Esophagus squamous epithelium (tissue), 5 donors: ENCODE measurements around the gene LRRC72. TPM values are rescaled to one million over a fixed set of nuclear protein-coding genes. Genes with fewer than 3 reads are reported as not detected.

Source experiments
- DNase-seq: peaks from one replicate; lab custom pipeline; 2025; lab: John Stamatoyannopoulos, UW
- H3K27ac ChIP-seq, 4 donors: fragments of 200-600 bp; sonication (generic); one replicate each; pipeline ENCODE4 v1.5.1; 2016 to 2019; ENCODE audit warnings: mild to moderate bottlenecking in 1 of 4
- H3K27me3 ChIP-seq, 4 donors: fragments of 200-600 bp; sonication (generic); 1 replicate in 3 of 4; 2 replicates in 1 of 4; pipeline versions ENCODE4 v1.5.1 to v1.6.0; 2017 to 2021; ENCODE audit warnings: antibody characterized with exemption in 1 of 4
- H3K36me3 ChIP-seq, 3 donors: fragments of 200-600 bp; sonication (generic); one replicate each; pipeline ENCODE4 v1.5.1; 2016 to 2019
- H3K4me1 ChIP-seq, 3 donors: fragments of 200-600 bp; sonication (generic); one replicate each; pipeline ENCODE4 v1.5.1; 2017 to 2019
- H3K4me3 ChIP-seq, 4 donors: fragments of 200-600 bp; sonication (generic); 1 replicate in 3 of 4; 2 replicates in 1 of 4; pipeline ENCODE4 v1.5.1; 2016 to 2019; ENCODE audit warnings: mild to moderate bottlenecking in 2 of 4, moderate library complexity in 1 of 4
- H3K9me3 ChIP-seq, 3 donors: fragments of 200-600 bp; sonication (generic); one replicate each; pipeline ENCODE4 v1.5.1; 2016 to 2019
- POLR2A ChIP-seq, 4 donors: fragments of 450-650 bp; IDR thresholded peaks; one replicate each; pipeline ENCODE4 v1.6.1; 2017; ENCODE audit warnings: antibody characterized with exemption in 4 of 4, mild to moderate bottlenecking in 4 of 4, moderate library complexity in 3 of 4
- WGBS, 2 donors: methylation state at CpG; one replicate each; pipeline ENCODE4 v1.1.5; 2018; 5-methylcytosine and 5-hydroxymethylcytosine counted together
- intact Hi-C: fragments of 100-400 bp; cut with DNase I; formaldehyde crosslinking; loops from one replicate; pipeline ENCODE4 v1.15.0; 2022
- total RNA-seq, 4 donors: library from RNA; depleted of rRNA; stranded (reverse); fragments of >200 nt; gene quantifications; one replicate each; pipeline ENCODE4 v1.1.0, GENCODE V29; 2016
- TF ChIP-seq, protein P1 (sequence below), 6 experiments: fragments of 450-650 bp in 4 of 6; fragments of 200-600 bp in 2 of 6; sonication (generic) in 2 of 6; IDR thresholded peaks; one replicate each; pipeline ENCODE4 v1.5.1; 2016 to 2019; ENCODE audit warnings: antibody characterized with exemption in 6 of 6, mild to moderate bottlenecking in 4 of 6, moderate library complexity in 4 of 6
- donor health status: DM: yes; HTN: yes; CAD: no.

LRRC72 gene
- total RNA-seq, 4 donors from 2014 or later, result not detected

DNA sequence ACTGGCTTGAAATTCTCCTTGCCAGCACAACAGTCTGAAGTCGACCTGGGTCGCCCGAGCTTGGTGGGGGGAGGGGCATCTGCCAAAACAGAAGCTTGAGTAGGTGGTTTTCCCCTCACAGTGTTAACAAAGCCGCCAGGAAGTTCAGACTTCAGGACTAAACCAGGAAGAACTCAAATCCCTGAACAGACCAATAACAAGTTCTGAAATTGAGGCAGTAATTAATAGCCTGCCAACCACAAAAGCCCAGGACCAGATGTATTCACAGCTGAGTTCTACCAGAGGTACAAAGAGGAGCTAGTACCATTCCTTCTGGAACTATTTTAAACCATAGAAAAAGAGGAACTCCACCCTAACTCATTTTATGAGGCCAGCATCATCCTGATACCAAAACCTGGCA lies 45.3 kb downstream of the LRRC72 start:
- 84 to 100% methylated on average over 3 to 4 of the region's 4 CpGs for WGBS, 2 donors
- intact Hi-C loops, result no loop called here

DNA sequence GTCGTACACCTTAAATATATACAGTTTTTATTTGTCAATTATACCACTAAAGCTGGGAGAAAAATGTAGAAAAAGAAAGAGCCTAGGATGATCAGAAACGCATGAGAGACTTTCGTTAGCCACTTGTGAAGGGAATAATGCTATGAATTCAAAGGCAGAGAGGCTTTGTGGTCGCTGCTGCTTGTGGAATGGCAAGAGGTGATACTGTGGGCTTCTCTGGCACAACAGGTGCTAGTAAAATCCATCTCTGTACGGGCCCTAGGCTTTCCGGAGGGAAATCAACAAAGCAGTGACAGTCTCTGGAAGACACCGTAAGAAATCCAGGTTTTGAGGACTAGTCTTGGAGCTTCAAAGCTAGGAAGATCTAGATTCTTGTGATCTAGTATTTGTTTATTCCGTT lies 52.6 kb downstream of the LRRC72 start:
- 73 to 75% methylated on average over 8 of the region's 8 CpGs for WGBS, 2 donors

More for the DNA sequence above, 45.3 kb downstream of the LRRC72 start:
- H3K4me3 ChIP-seq, result no peak overlapping the region
- H3K9me3 ChIP-seq, result no peaks in the 10 kb centered on the region
- no peaks in the 10 kb centered on the region for H3K4me1 ChIP-seq
- DNase-seq, result no peak
- no peaks in the 10 kb centered on the region for H3K27me3 ChIP-seq
- TF ChIP-seq, protein P1, sequence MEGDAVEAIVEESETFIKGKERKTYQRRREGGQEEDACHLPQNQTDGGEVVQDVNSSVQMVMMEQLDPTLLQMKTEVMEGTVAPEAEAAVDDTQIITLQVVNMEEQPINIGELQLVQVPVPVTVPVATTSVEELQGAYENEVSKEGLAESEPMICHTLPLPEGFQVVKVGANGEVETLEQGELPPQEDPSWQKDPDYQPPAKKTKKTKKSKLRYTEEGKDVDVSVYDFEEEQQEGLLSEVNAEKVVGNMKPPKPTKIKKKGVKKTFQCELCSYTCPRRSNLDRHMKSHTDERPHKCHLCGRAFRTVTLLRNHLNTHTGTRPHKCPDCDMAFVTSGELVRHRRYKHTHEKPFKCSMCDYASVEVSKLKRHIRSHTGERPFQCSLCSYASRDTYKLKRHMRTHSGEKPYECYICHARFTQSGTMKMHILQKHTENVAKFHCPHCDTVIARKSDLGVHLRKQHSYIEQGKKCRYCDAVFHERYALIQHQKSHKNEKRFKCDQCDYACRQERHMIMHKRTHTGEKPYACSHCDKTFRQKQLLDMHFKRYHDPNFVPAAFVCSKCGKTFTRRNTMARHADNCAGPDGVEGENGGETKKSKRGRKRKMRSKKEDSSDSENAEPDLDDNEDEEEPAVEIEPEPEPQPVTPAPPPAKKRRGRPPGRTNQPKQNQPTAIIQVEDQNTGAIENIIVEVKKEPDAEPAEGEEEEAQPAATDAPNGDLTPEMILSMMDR (IDR thresholded peaks at IDR 0.05), result no peak
- no peak for TF ChIP-seq POLR2A (IDR thresholded peaks at IDR 0.05)
- H3K27ac ChIP-seq, result no peak overlapping the region
- H3K36me3 ChIP-seq, result no peaks in the 10 kb centered on the region

DNA sequence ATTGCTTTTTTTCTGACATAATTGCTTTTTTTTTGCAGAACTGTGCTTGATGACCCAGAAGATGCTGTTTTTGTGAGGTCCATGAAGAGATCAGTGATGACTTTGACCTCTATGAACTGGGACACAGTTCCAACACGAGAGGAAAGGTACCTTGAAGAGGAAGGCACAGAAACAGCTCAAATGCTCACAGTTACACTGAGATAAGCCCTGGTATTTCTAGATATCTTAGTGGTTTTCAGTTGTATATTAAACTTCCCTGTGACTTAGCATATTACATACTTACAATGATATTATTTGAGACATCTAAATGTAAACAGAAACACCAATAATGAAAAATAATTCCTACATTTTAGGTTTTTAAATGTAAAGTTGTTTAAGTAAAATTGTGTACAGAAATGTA lies 54.7 kb downstream of the LRRC72 start:
- no peak for DNase-seq
- intact Hi-C loops, result no loop called here
- no peaks in the 10 kb centered on the region for H3K36me3 ChIP-seq
- H3K27ac ChIP-seq, result no peak overlapping the region
- no peak overlapping the region for H3K4me3 ChIP-seq
- no peaks in the 10 kb centered on the region for H3K4me1 ChIP-seq
- 33 to 47% methylated on average over 1 of the region's 1 CpG for WGBS, 2 donors
- no peak for TF ChIP-seq POLR2A (IDR thresholded peaks at IDR 0.05)
- TF ChIP-seq, protein P1 (IDR thresholded peaks at IDR 0.05), result no peak
- H3K9me3 ChIP-seq, result no peaks in the 10 kb centered on the region
- no peaks in the 10 kb centered on the region for H3K27me3 ChIP-seq

More for the DNA sequence above, 52.6 kb downstream of the LRRC72 start:
- no peak for DNase-seq
- TF ChIP-seq, protein P1 (IDR thresholded peaks at IDR 0.05), result no peak
- no peak for TF ChIP-seq POLR2A (IDR thresholded peaks at IDR 0.05)
- Histone ChIP-seq H3K4me1 (no peaks in the 10 kb centered on the region), H3K27me3 (no peaks in the 10 kb centered on the region), H3K9me3 (no peaks in the 10 kb centered on the region), H3K4me3 (no peak overlapping the region), H3K27ac (no peak overlapping the region), H3K36me3 (no peaks in the 10 kb centered on the region)
- intact Hi-C loops, result no loop called here

DNA sequence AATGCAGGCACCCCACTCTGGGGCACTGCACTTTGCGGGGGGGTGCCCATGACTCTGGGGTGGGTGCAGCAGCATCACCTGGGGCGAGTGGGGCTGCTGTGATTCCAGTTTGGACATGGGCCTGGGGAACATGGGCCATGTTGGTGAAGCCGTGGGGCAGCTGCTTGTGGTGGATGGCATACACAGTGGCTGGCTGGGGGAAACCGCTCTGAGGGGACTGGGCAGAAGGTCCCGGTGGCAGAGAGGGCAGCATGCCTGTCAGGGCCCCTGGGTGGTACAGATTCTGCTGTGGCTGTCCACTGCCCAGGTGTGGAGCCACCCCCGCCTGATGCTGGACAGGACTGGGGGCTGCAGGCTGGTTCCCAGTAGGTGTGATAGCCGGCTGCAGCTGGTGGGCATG lies 57.2 kb downstream of the LRRC72 start:
- H3K4me1 ChIP-seq, result no peaks in the 10 kb centered on the region
- no peaks in the 10 kb centered on the region for H3K36me3 ChIP-seq
- no peaks in the 10 kb centered on the region for H3K9me3 ChIP-seq
- intact Hi-C loops, result no loop called here
- TF ChIP-seq, protein P1 (IDR thresholded peaks at IDR 0.05), result no peak
- no peak for TF ChIP-seq POLR2A (IDR thresholded peaks at IDR 0.05)
- H3K27ac ChIP-seq, result no peak overlapping the region
- no peak overlapping the region for H3K4me3 ChIP-seq
- no peaks in the 10 kb centered on the region for H3K27me3 ChIP-seq
- DNase-seq, result no peak
- WGBS, 2 donors, result 85 to 91% methylated on average over 4 to 7 of the region's 7 CpGs

DNA sequence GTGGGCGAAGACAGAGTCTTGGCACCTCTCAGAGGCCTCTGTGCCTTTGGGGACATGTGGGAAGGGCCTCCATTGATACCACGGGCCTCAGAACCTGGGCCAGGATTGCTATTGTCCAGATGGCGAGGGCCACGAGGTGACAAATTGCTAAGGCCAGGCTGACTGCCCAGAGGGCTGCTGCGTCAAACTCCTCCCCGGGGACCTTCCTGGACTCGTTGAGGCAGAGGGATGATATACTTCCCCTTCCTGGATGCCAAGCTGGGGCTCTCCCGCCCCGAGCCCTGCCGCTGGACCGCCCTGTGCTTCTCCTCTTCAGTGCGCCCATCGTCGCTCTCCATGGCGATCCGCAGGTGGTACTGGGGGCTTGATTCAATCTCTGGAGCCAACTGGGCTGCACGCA lies 58.9 kb downstream of the LRRC72 start:
- intact Hi-C loops, result no loop called here
- no peaks in the 10 kb centered on the region for H3K36me3 ChIP-seq
- no peak overlapping the region for H3K4me3 ChIP-seq
- no peak overlapping the region for H3K27ac ChIP-seq
- no peak for DNase-seq
- H3K27me3 ChIP-seq, result no peaks in the 10 kb centered on the region
- 85 to 93% methylated on average over 14 to 15 of the region's 17 CpGs for WGBS, 2 donors
- no peaks in the 10 kb centered on the region for H3K9me3 ChIP-seq
- no peaks in the 10 kb centered on the region for H3K4me1 ChIP-seq
- TF ChIP-seq, protein P1 (IDR thresholded peaks at IDR 0.05), result no peak
- no peak for TF ChIP-seq POLR2A (IDR thresholded peaks at IDR 0.05)
